Vagina (tissue), 2 donors: ENCODE results near the gene OBSL1.

Experiments
- POLR2A ChIP-seq, 2 donors: fragments of 450-650 bp; IDR thresholded peaks; one replicate each; pipeline ENCODE4 v1.6.1; 2017; ENCODE audit warnings: antibody characterized with exemption in 2 of 2, mild to moderate bottlenecking in 2 of 2, moderate library complexity in 2 of 2
- POLR2AphosphoS5 ChIP-seq, 2 donors: sonication (generic); formaldehyde crosslinking; IDR thresholded peaks; one replicate each; pipeline ENCODE4 v1.9.0; 2017; ENCODE audit warnings: antibody characterized with exemption in 2 of 2, mild to moderate bottlenecking in 2 of 2, low read depth in 1 of 2; ENCODE audit not compliant: insufficient read depth in 1 of 2
- TF ChIP-seq, protein P1 (sequence below), 3 experiments: fragments of 450-650 bp in 2 of 3; fragments of 200-600 bp in 1 of 3; sonication (generic) in 1 of 3; IDR thresholded peaks; one replicate each; pipeline ENCODE4 v1.5.1; 2017 to 2019; ENCODE audit warnings: antibody characterized with exemption in 3 of 3, mild to moderate bottlenecking in 2 of 3, moderate library complexity in 2 of 3

GRCh38 chr2:219532378-219532649, 39.0 kb downstream of the OBSL1 start:
- TF ChIP-seq POLR2A (IDR thresholded peaks at IDR 0.05) (no peak), POLR2AphosphoS5 (IDR thresholded peaks at IDR 0.05; ENCODE audit: insufficient read depth in 1 of 2, low read depth in 1 of 2) (no peak)
- TF ChIP-seq, protein P1, sequence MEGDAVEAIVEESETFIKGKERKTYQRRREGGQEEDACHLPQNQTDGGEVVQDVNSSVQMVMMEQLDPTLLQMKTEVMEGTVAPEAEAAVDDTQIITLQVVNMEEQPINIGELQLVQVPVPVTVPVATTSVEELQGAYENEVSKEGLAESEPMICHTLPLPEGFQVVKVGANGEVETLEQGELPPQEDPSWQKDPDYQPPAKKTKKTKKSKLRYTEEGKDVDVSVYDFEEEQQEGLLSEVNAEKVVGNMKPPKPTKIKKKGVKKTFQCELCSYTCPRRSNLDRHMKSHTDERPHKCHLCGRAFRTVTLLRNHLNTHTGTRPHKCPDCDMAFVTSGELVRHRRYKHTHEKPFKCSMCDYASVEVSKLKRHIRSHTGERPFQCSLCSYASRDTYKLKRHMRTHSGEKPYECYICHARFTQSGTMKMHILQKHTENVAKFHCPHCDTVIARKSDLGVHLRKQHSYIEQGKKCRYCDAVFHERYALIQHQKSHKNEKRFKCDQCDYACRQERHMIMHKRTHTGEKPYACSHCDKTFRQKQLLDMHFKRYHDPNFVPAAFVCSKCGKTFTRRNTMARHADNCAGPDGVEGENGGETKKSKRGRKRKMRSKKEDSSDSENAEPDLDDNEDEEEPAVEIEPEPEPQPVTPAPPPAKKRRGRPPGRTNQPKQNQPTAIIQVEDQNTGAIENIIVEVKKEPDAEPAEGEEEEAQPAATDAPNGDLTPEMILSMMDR (IDR thresholded peaks at IDR 0.05): no peak
